Retina (tissue), 1 donor: ENCODE measurements around the gene TAGLN.
"Not testable (repeated sequence)": the region's sequence is repeated elsewhere in the genome, so short reads cannot be mapped to it uniquely, and the experiment has no call there.

Experiments used
- DNase-seq: peaks from one replicate; pipeline ENCODE4 v3.0.0-alpha.2; 2016

The TAGLN gene

GRCh38 chr11:117197516-117198456, 1.4 kb upstream of the TAGLN start:
- no peak for DNase-seq

GRCh38 chr11:117198613-117199012, 557 bp upstream of the TAGLN start:
- no peak for DNase-seq

GRCh38 chr11:117199916-117200812, 994 bp downstream of the TAGLN start:
- DNase-seq = no peak

- DNase-seq = no peak
Measured at GRCh38 chr11:117200813-117201657, 1.9 kb downstream of the TAGLN start.

GRCh38 chr11:117201658-117202305, 2.6 kb downstream of the TAGLN start:
- no peak for DNase-seq

- DNase-seq = no peak
Measured at GRCh38 chr11:117202386-117203068, 3.4 kb downstream of the TAGLN start.

GRCh38 chr11:117203069-117203407, 3.9 kb downstream of the TAGLN start:
- no peak for DNase-seq

GRCh38 chr11:117204283-117205080, 5.3 kb downstream of the TAGLN start:
- no peak for DNase-seq

GRCh38 chr11:117205211-117205818, 6.1 kb downstream of the TAGLN start:
- no peak for DNase-seq

- DNase-seq = not testable (repeated sequence)
Measured at GRCh38 chr11:117206111-117206510, 6.9 kb downstream of the TAGLN start.

GRCh38 chr11:117206859-117207258, 7.7 kb downstream of the TAGLN start:
- not testable (repeated sequence) for DNase-seq

GRCh38 chr11:117207481-117207880, 8.3 kb downstream of the TAGLN start:
- not testable (repeated sequence) for DNase-seq

- DNase-seq = not testable (repeated sequence)
Measured at GRCh38 chr11:117208710-117209109, 9.5 kb downstream of the TAGLN start.

GRCh38 chr11:117209351-117210125, 10.4 kb downstream of the TAGLN start:
- not testable (repeated sequence) for DNase-seq

GRCh38 chr11:117210620-117211019, 11.4 kb downstream of the TAGLN start:
- DNase-seq = no peak

- no peak for DNase-seq
Measured at GRCh38 chr11:117212697-117213355, 13.7 kb downstream of the TAGLN start.

- no peak for DNase-seq
Measured at GRCh38 chr11:117214404-117215110, 15.4 kb downstream of the TAGLN start.
